Measurements from ENCODE around the gene TTC34. TPM values are rescaled to one million over a fixed set of nuclear protein-coding genes. Genes with fewer than 3 reads are reported as not detected.

Gene TTC34
- total RNA-seq, 1 experiment from 2014 or later, result 1.3 TPM

DNA sequence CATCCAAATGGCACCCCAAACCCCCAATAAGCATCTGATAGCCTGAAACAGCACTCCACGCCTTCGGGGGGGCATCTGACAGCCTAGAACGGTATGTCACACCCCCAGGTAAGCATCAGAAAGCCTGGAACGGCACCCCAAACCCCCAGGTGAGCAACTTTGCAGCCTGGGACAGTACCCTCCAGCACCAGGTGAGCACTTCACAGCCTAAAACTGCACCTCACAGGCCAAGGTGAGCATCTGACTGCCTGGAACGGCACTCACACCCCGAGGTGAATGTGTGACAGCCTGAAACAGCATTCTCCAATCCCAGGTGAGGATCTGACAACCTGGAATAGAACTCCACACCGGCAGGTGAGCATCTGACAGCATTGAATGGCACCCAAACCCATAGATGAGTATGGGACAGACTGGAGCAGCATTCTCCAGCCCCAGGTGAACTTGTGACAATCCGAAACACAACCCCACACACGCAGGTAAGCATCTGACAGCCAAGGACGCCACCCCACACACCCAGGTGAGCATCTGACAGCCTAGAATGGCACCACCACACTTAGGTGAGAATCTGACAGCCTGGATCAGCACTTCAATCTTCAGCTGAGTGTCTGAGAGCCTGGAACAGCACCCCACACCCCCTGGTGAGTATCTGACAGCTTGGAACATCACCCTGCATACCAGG lies 150.4 kb downstream of the TTC34 start:
- POLR2A ChIA-PET, result no interaction called here
- BruUV-seq (replicated peaks), result no TSS peak

DNA sequence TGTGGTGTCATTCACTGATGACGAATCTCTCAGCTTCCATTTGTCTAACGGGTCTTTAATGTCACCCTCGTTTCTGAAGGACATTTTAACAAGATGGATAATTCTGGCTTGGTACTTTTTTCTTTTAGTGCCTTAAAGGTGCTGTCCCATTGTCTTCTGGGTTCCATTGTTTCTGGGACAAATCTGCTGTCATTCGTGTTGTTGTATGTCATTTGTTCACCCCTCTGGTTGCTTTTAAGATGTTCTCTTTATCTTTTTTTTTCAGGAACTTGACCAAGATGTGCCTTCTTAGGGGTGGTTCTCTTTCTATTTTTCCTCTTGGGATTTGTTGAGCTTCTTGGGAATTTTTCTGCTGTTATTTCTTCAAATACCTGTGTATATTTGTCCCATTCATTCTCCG lies 154.7 kb downstream of the TTC34 start:
- DNase-seq (ENCODE audit: low read depth, low spot score) (no peak), ATAC-seq (no peak)
- intact Hi-C loops (cut with micrococcal nuclease), result no loop called here
- Histone ChIP-seq H3K79me2 (ENCODE audit: insufficient read depth, low read length) (peaks cover 10% of the 10 kb centered on the region; the same call in 1 of the 2 replicates), H4K20me1 (ENCODE audit: insufficient read depth) (no peaks in the 10 kb centered on the region), H2AFZ (ENCODE audit: low read depth, low read length, poor library complexity, severe bottlenecking) (no peak overlapping the region), H3K27ac (ENCODE audit: low read depth, low read length) (no peak overlapping the region), H3K4me1 (ENCODE audit: control insufficient read depth in 1 of 2, insufficient read depth in 2 of 2, low read length in 2 of 2) (peaks cover 0 to 13% of the 10 kb centered on the region in 2 experiments; a peak in 2 of 4 replicates), H3K9ac (ENCODE audit: low read length) (no peak overlapping the region), H3K27me3 (ENCODE audit: insufficient read depth, low read length) (peaks cover 27% of the 10 kb centered on the region; the same call in 1 of the 2 replicates), H3K36me3 (ENCODE audit: control insufficient read depth in 1 of 2, insufficient read depth in 2 of 2, low read length in 2 of 2) (no peaks in the 10 kb centered on the region), H3K4me3 (replicated peaks in 1 of 2; ENCODE audit: low read depth in 1 of 2, low read length in 2 of 2) (no peak overlapping the region), H3K9me3 (ENCODE audit: control insufficient read depth in 1 of 2, insufficient read depth in 1 of 2, low read depth in 1 of 2, low read length in 2 of 2) (peaks cover 6 to 7% of the 10 kb centered on the region in 2 experiments; a peak in 1 of 4 replicates), H3K4me2 (ENCODE audit: low read length) (no peak overlapping the region), H3K9me2 (ENCODE audit: insufficient read depth) (no peaks in the 10 kb centered on the region)
- BruUV-seq (replicated peaks), result no TSS peak
- ChIA-PET CTCF (no interaction called here), POLR2A (no interaction called here), RAD21 (ENCODE audit: low non-redundant PET in 1 of 2, low total read pairs in 2 of 2, uncharacterized antibody in 2 of 2, unreplicated experiment in 2 of 2) (no interaction called here)
- TF ChIP-seq, protein P1, sequence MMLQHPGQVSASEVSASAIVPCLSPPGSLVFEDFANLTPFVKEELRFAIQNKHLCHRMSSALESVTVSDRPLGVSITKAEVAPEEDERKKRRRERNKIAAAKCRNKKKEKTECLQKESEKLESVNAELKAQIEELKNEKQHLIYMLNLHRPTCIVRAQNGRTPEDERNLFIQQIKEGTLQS (IDR thresholded peaks at IDR 0.05), result no peak
- TF ChIP-seq CBX3 (IDR thresholded peaks at IDR 0.05; ENCODE audit: low read depth), result peak; percentile 96

More for the DNA sequence above, 150.4 kb downstream of the TTC34 start:
- TF ChIP-seq EZH2 (IDR thresholded peaks at IDR 0.05) (peak; percentile 97; the same call in 1 of the 2 replicates), ZNF274 (IDR thresholded peaks at IDR 0.05; ENCODE audit: low read depth, low read length) (no peak)
- TF ChIP-seq, protein P2, sequence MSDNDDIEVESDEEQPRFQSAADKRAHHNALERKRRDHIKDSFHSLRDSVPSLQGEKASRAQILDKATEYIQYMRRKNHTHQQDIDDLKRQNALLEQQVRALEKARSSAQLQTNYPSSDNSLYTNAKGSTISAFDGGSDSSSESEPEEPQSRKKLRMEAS (IDR thresholded peaks at IDR 0.05), result no peak
- Histone ChIP-seq H3K4me1 (ENCODE audit: control insufficient read depth in 1 of 2, insufficient read depth in 2 of 2, low read length in 2 of 2) (no peaks in the 10 kb centered on the region), H3K36me3 (ENCODE audit: control insufficient read depth in 1 of 2, insufficient read depth in 2 of 2, low read length in 2 of 2) (no peaks in the 10 kb centered on the region), H2AFZ (ENCODE audit: low read depth, low read length, poor library complexity, severe bottlenecking) (no peak overlapping the region), H3K9me3 (ENCODE audit: control insufficient read depth in 1 of 2, insufficient read depth in 1 of 2, low read depth in 1 of 2, low read length in 2 of 2) (peaks cover 6 to 7% of the 10 kb centered on the region in 2 experiments; a peak in 1 of 4 replicates), H3K4me3 (replicated peaks in 1 of 2; ENCODE audit: low read depth in 1 of 2, low read length in 2 of 2) (no peak overlapping the region), H3K9me2 (ENCODE audit: insufficient read depth) (no peaks in the 10 kb centered on the region), H3K4me2 (ENCODE audit: low read length) (no peak overlapping the region), H4K20me1 (ENCODE audit: insufficient read depth) (no peaks in the 10 kb centered on the region), H3K9ac (ENCODE audit: low read length) (no peak overlapping the region), H3K79me2 (ENCODE audit: insufficient read depth, low read length) (no peaks in the 10 kb centered on the region), H3K27me3 (ENCODE audit: insufficient read depth, low read length) (peaks cover 66% of the 10 kb centered on the region), H3K27ac (ENCODE audit: low read depth, low read length) (no peak overlapping the region)
- intact Hi-C loops (cut with micrococcal nuclease), result no loop called here
- DNase-seq (ENCODE audit: low read depth, low spot score) (no peak), ATAC-seq (no peak)
- CTCF ChIA-PET, result no interaction called here
- RAD21 ChIA-PET (ENCODE audit: low non-redundant PET in 1 of 2, low total read pairs in 2 of 2, uncharacterized antibody in 2 of 2, unreplicated experiment in 2 of 2), result no interaction called here
